Measurements from ENCODE around the gene NT5DC2. TPM values are rescaled to one million over a fixed set of nuclear protein-coding genes. Genes with fewer than 3 reads are reported as not detected.

The NT5DC2 gene
- total RNA-seq, 2 experiments from 2014 or later: 118 to 144 TPM

GRCh38 chr3:52479037-52479876 is 54.4 kb downstream of the NT5DC2 start:
- Histone ChIP-seq H3K4me3 (ENCODE audit: low read depth, low read length, poor library complexity, severe bottlenecking) (no peak overlapping the region), H3K9me3 (ENCODE audit: low read length) (no peaks in the 10 kb centered on the region), H3K4me2 (ENCODE audit: low read length) (no peak overlapping the region), H3K36me3 (ENCODE audit: insufficient read depth, low read length) (peaks cover 84% of the 10 kb centered on the region), H3K27ac (ENCODE audit: low read depth, low read length, poor library complexity, severe bottlenecking) (no peak overlapping the region), H2AFZ (ENCODE audit: low read length) (no peak overlapping the region), H4K20me1 (ENCODE audit: insufficient read depth, low read length) (no peaks in the 10 kb centered on the region), H3K79me2 (ENCODE audit: insufficient read depth, low read depth, low read length) (no peaks in the 10 kb centered on the region), H3K4me1 (ENCODE audit: insufficient read depth, low read length, poor library complexity, severe bottlenecking) (no peaks in the 10 kb centered on the region), H3K9me2 (ENCODE audit: insufficient read depth, low read length) (no peaks in the 10 kb centered on the region)
- TF ChIP-seq EZH2phosphoT487 (IDR thresholded peaks at IDR 0.05; ENCODE audit: borderline replicate concordance, low read depth, low read length) (no peak), CTCF (conservative IDR thresholded peaks at IDR 0.05; ENCODE audit: low read length) (no peak)
- CTCF ChIA-PET (ENCODE audit: unreplicated experiment): no interaction called here
- no TSS peak for BruUV-seq (replicated peaks)
- POLR2A ChIA-PET: no interaction called here
- intact Hi-C loops (cut with micrococcal nuclease; ENCODE audit: unreplicated experiment): no loop called here
- no peak for DNase-seq (ENCODE audit: low spot score)

DNA sequence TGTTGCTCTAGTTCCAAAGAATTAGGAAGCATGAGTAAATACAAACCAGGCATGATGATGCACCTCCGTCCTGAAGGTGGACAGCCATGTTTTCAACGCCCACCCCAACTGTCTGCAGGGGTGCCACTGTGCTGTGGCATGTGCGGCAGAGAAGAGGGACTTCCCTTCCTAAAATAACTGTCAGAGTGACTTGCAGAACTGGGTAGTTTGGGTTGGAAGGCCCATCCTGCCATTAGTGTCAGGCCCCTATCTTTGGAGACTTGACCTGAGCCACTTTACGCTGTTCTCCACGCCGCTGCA is 55.9 kb downstream of the NT5DC2 start:
- no peaks in the 10 kb centered on the region for H4K20me1 ChIP-seq (ENCODE audit: insufficient read depth, low read length)
- H3K9me3 ChIP-seq (ENCODE audit: low read length): no peaks in the 10 kb centered on the region
- intact Hi-C loops (cut with micrococcal nuclease; ENCODE audit: unreplicated experiment): no loop called here
- no peaks in the 10 kb centered on the region for H3K79me2 ChIP-seq (ENCODE audit: insufficient read depth, low read depth, low read length)
- no peaks in the 10 kb centered on the region for H3K4me1 ChIP-seq (ENCODE audit: insufficient read depth, low read length, poor library complexity, severe bottlenecking)
- no peaks in the 10 kb centered on the region for H3K9me2 ChIP-seq (ENCODE audit: insufficient read depth, low read length)
- CTCF ChIA-PET (ENCODE audit: unreplicated experiment): no interaction called here
- TF ChIP-seq EZH2phosphoT487 (IDR thresholded peaks at IDR 0.05; ENCODE audit: borderline replicate concordance, low read depth, low read length) (no peak), CTCF (conservative IDR thresholded peaks at IDR 0.05; ENCODE audit: low read length) (no peak)
- H3K4me2 ChIP-seq (ENCODE audit: low read length): no peak overlapping the region
- BruUV-seq (replicated peaks): no TSS peak
- POLR2A ChIA-PET: no interaction called here
- no peak overlapping the region for H3K4me3 ChIP-seq (ENCODE audit: low read depth, low read length, poor library complexity, severe bottlenecking)
- DNase-seq (ENCODE audit: low spot score): no peak
- peaks cover 97% of the 10 kb centered on the region for H3K36me3 ChIP-seq (ENCODE audit: insufficient read depth, low read length)
- H3K27ac ChIP-seq (ENCODE audit: low read depth, low read length, poor library complexity, severe bottlenecking): no peak overlapping the region
- H2AFZ ChIP-seq (ENCODE audit: low read length): no peak overlapping the region

DNA sequence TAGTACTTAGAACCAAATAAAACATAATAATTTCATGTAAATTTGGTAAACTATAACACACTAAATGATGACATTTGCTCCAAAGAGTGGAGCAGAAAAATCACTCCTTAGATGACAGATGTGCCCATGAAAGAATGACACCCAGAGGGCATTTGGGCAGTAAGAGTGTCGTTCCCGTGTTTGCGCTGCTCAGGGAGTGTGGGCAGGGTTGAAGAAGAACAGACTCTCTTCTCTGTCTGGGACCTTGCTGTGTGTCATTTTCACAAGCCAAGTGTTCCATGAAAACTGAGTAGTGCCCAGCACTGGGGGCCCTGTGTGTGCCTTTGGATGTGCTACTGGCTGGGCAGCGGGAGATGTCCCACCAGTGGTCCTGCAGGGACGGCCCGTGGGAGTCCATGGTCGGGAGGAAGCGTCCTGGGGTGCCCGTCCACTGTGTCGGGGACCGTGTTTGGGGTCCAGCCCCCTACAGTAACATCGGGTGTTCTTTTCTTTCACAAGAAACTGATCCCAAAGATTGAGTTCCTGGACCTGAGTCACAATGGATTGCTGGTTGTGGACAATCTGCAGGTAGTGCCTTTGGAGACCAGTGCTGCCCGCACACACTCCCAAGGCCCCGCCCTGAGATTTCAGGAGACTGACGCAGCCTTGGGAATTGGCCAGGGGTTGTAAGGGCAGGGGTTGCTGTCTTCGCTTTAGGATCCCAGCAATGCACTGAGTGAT is 56.4 kb downstream of the NT5DC2 start:
- H4K20me1 ChIP-seq (ENCODE audit: insufficient read depth, low read length): no peaks in the 10 kb centered on the region
- no peaks in the 10 kb centered on the region for H3K79me2 ChIP-seq (ENCODE audit: insufficient read depth, low read depth, low read length)
- TF ChIP-seq CTCF (conservative IDR thresholded peaks at IDR 0.05; ENCODE audit: low read length) (no peak), EZH2phosphoT487 (IDR thresholded peaks at IDR 0.05; ENCODE audit: borderline replicate concordance, low read depth, low read length) (no peak)
- CTCF ChIA-PET (ENCODE audit: unreplicated experiment): no interaction called here
- POLR2A ChIA-PET: no interaction called here
- no peak overlapping the region for H2AFZ ChIP-seq (ENCODE audit: low read length)
- intact Hi-C loops (cut with micrococcal nuclease; ENCODE audit: unreplicated experiment): no loop called here
- H3K36me3 ChIP-seq (ENCODE audit: insufficient read depth, low read length): peaks cover 97% of the 10 kb centered on the region
- DNase-seq (ENCODE audit: low spot score): no peak
- no peaks in the 10 kb centered on the region for H3K9me3 ChIP-seq (ENCODE audit: low read length)
- no peak overlapping the region for H3K4me2 ChIP-seq (ENCODE audit: low read length)
- no peaks in the 10 kb centered on the region for H3K4me1 ChIP-seq (ENCODE audit: insufficient read depth, low read length, poor library complexity, severe bottlenecking)
- BruUV-seq (replicated peaks): no TSS peak
- H3K9me2 ChIP-seq (ENCODE audit: insufficient read depth, low read length): no peaks in the 10 kb centered on the region
- H3K27ac ChIP-seq (ENCODE audit: low read depth, low read length, poor library complexity, severe bottlenecking): no peak overlapping the region
- H3K4me3 ChIP-seq (ENCODE audit: low read depth, low read length, poor library complexity, severe bottlenecking): no peak overlapping the region

Measured in OCI-LY7 (cell line).